CD4-positive, alpha-beta memory T cell (primary cell): Measurements from ENCODE around the gene CFAP54. TPM values are rescaled to one million over a fixed set of nuclear protein-coding genes. Genes with fewer than 3 reads are reported as not detected.

ENCODE experiments used
- CTCF ChIA-PET: fragments of 350-600 bp; sonication (Branson Sonifier 250); formaldehyde crosslinking; loops from one replicate; lab custom pipeline; 2021; ENCODE audit warnings: inconsistent platforms; ENCODE audit not compliant: partially characterized antibody; lab: Charles Lee
- POLR2A ChIA-PET: fragments of 350-600 bp; sonication (Branson Sonifier 250); formaldehyde crosslinking; loops from one replicate; lab custom pipeline; 2021; ENCODE audit not compliant: partially characterized antibody; lab: Charles Lee
- DNase-seq, 5 donors: peaks; one replicate each; pipeline versions ENCODE4 v3.0.0 to v3.0.0-alpha.2; 2020 to 2022; ENCODE audit warnings: mixed read lengths in 1 of 5
- H3K27ac ChIP-seq: one replicate; pipeline ENCODE4 v1.7.0; 2013; ENCODE audit warnings: low read depth, low read length
- H3K27me3 ChIP-seq: 2 replicates; pipeline ENCODE4 v1.7.0; 2013; ENCODE audit warnings: mild to moderate bottlenecking, low read length, moderate library complexity; ENCODE audit not compliant: insufficient read depth
- H3K36me3 ChIP-seq: 2 replicates; pipeline ENCODE4 v1.7.0; 2013; ENCODE audit warnings: mild to moderate bottlenecking, low read length, moderate library complexity; ENCODE audit not compliant: insufficient read depth
- H3K4me1 ChIP-seq: 2 replicates; pipeline ENCODE4 v1.7.0; 2013; ENCODE audit warnings: mild to moderate bottlenecking, low read length, moderate library complexity; ENCODE audit not compliant: insufficient read depth
- H3K4me3 ChIP-seq, 2 donors: one replicate each; pipeline ENCODE4 v1.7.0; 2013; ENCODE audit warnings: low read length in 2 of 2, mild to moderate bottlenecking in 1 of 2
- H3K9me3 ChIP-seq, 2 donors: one replicate each; pipeline ENCODE4 v1.7.0; 2013; ENCODE audit warnings: low read length in 2 of 2, control low read depth in 1 of 2; ENCODE audit not compliant: control insufficient read depth in 1 of 2
- H3K27ac Mint-ChIP-seq, 7 donors: one replicate each; pipeline ENCODE4 v1.8.0; 2020 to 2021; ENCODE audit warnings: mixed read lengths in 7 of 7, mild to moderate bottlenecking in 6 of 7, inconsistent platforms in 3 of 7, moderate library complexity in 3 of 7
- H3K27me3 Mint-ChIP-seq, 2 donors: one replicate each; pipeline ENCODE4 v1.8.0; 2020 to 2021; ENCODE audit warnings: mixed read lengths in 2 of 2
- H3K36me3 Mint-ChIP-seq, 2 donors: one replicate each; pipeline ENCODE4 v1.8.0; 2020 to 2021; ENCODE audit warnings: mixed read lengths in 2 of 2, inconsistent platforms in 1 of 2, mild to moderate bottlenecking in 1 of 2
- H3K4me1 Mint-ChIP-seq, 4 donors: one replicate each; pipeline ENCODE4 v1.8.0; 2020 to 2021; ENCODE audit warnings: mixed read lengths in 4 of 4, mild to moderate bottlenecking in 1 of 4
- H3K4me3 Mint-ChIP-seq, 8 donors: one replicate each; pipeline ENCODE4 v1.8.0; 2020 to 2021; ENCODE audit warnings: mixed read lengths in 8 of 8, mild to moderate bottlenecking in 7 of 8, moderate library complexity in 6 of 8, inconsistent platforms in 3 of 8
- H3K9me3 Mint-ChIP-seq, 8 donors: one replicate each; pipeline ENCODE4 v1.8.0; 2020 to 2021; ENCODE audit warnings: mixed read lengths in 8 of 8, mild to moderate bottlenecking in 5 of 8, inconsistent platforms in 3 of 8, moderate library complexity in 1 of 8
- intact Hi-C: fragments of 100-400 bp; cut with micrococcal nuclease; formaldehyde crosslinking; loops from one replicate; pipeline ENCODE4 v1.15.1; 2023
- polyA plus RNA-seq, 2 donors: library from polyadenylated mRNA; unstranded; fragments of 300-500 nt; fragmentation: Illumina TruSeq; gene quantifications; one replicate each; pipeline ENCODE4 v1.2.3, GENCODE V29; 2021
- total RNA-seq, 2 experiments: library from RNA; stranded (reverse); gene quantifications; one replicate each; pipeline ENCODE4 v1.2.3, GENCODE V29; 2021

Gene CFAP54
- total and polyA plus RNA-seq, 4 experiments from 2014 or later, result 0.37 to 1.1 (median 0.69) TPM

DNA sequence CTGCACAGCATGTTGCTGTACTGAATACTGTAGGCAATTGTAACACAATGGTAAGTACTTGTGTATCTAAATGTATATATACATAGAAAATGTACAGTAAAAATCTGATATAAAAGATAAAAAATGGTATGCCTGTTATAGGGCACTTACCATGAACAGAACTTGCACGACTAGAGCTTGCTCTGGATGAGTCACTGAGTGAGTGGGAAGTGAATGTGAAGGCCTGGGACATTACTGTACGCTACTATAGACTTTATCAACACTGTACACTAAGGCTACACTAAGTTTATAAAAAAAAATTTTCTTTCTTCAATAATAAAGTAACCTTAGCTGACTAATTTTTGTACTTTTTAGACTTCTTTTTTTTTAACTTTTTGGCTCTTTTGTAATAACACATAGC is 393.5 kb downstream of the CFAP54 start:
- Mint-ChIP-seq H3K36me3 (no peaks in the 10 kb centered on the region), H3K27me3 (peaks cover 6 to 9% of the 10 kb centered on the region in 2 donors), H3K27ac (no peak overlapping the region), H3K4me3 (no peak overlapping the region), H3K4me1 (no peaks in the 10 kb centered on the region), H3K9me3 (no peaks in the 10 kb centered on the region)
- Histone ChIP-seq H3K36me3 (no peaks in the 10 kb centered on the region), H3K4me1 (no peaks in the 10 kb centered on the region), H3K4me3 (no peak overlapping the region), H3K9me3 (no peaks in the 10 kb centered on the region), H3K27ac (no peak overlapping the region), H3K27me3 (no peaks in the 10 kb centered on the region)
- intact Hi-C loops, result no loop called here
- POLR2A ChIA-PET, result no interaction called here
- CTCF ChIA-PET, result no interaction called here
- DNase-seq, result no peak

DNA sequence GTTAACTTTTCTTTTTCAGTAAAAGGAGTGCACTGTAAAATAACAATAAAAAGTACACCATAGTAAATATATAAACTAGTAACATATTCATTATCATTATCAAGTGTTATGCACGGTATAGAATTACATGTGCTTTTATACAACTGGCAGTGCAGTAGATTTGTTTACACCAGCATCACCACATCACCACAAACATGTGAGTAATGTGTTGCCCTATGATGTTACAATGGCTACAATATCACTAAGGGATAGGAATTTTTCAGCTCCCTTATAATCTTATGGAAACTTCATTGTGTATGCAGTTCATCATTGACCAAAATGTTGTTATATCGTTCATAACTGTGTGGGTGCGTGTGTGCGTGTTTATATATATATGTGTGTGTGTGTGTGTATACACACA is 394.2 kb downstream of the CFAP54 start:
- Mint-ChIP-seq H3K4me3 (no peak overlapping the region), H3K27me3 (peaks cover 2 to 6% of the 10 kb centered on the region in 2 donors), H3K27ac (no peak overlapping the region), H3K4me1 (no peaks in the 10 kb centered on the region), H3K9me3 (no peaks in the 10 kb centered on the region), H3K36me3 (no peaks in the 10 kb centered on the region)
- ChIA-PET CTCF (no interaction called here), POLR2A (no interaction called here)
- no peaks in the 10 kb centered on the region for H3K27me3 ChIP-seq
- no peak overlapping the region for H3K4me3 ChIP-seq
- DNase-seq, result no peak
- intact Hi-C loops, result no loop called here
- H3K27ac ChIP-seq, result no peak overlapping the region
- H3K4me1 ChIP-seq, result no peaks in the 10 kb centered on the region
- H3K9me3 ChIP-seq, result no peaks in the 10 kb centered on the region
- H3K36me3 ChIP-seq, result no peaks in the 10 kb centered on the region

DNA sequence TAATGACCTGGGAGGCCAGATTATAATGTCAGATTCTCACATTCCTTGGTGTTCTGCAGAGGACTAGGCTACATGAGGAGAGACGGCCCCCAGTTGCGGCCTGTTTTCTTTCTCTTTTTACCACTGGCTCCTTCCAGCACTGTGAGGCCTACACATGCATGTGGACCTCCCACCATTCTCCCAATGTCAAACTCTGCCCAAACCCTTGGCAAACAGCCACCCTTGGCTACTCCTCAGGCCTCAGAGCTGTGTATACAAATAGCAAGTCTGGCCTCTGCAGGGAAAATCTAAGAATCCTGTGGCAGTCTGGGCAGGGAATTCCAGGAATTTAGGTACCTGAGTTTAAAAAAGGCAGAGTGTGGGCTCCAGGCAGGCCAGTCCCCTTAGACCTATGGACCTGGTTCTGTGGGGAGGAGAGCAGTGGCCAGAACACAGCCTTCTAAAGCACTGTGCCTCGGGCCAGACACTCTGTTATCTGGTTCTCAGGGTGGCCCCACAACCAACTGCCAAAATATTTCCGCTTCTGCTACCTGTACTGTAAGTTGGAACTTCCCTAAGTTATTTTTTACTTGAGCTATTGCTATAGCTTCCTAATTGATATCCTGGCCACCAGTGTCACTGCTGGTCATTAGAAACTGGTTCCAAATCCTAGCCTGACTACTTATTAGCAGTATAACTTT is 397.8 kb downstream of the CFAP54 start:
- Histone ChIP-seq H3K27me3 (no peaks in the 10 kb centered on the region), H3K27ac (no peak overlapping the region), H3K4me1 (no peaks in the 10 kb centered on the region), H3K9me3 (no peaks in the 10 kb centered on the region), H3K36me3 (no peaks in the 10 kb centered on the region), H3K4me3 (no peak overlapping the region)
- H3K27me3 Mint-ChIP-seq, result peaks cover 13 to 16% of the 10 kb centered on the region in 2 donors
- POLR2A ChIA-PET, result no interaction called here
- H3K36me3 Mint-ChIP-seq, result no peaks in the 10 kb centered on the region
- no peak for DNase-seq
- intact Hi-C loops, result no loop called here
- H3K4me3 Mint-ChIP-seq, result no peak overlapping the region
- no peak overlapping the region for H3K27ac Mint-ChIP-seq
- CTCF ChIA-PET, result interaction anchor here (0.5 kb wide), 1 partner anchor 1464 kb away, joined by 3 read pairs; no protein-coding TSS in a partner anchor
- no peaks in the 10 kb centered on the region for H3K9me3 Mint-ChIP-seq
- H3K4me1 Mint-ChIP-seq, result no peaks in the 10 kb centered on the region

DNA sequence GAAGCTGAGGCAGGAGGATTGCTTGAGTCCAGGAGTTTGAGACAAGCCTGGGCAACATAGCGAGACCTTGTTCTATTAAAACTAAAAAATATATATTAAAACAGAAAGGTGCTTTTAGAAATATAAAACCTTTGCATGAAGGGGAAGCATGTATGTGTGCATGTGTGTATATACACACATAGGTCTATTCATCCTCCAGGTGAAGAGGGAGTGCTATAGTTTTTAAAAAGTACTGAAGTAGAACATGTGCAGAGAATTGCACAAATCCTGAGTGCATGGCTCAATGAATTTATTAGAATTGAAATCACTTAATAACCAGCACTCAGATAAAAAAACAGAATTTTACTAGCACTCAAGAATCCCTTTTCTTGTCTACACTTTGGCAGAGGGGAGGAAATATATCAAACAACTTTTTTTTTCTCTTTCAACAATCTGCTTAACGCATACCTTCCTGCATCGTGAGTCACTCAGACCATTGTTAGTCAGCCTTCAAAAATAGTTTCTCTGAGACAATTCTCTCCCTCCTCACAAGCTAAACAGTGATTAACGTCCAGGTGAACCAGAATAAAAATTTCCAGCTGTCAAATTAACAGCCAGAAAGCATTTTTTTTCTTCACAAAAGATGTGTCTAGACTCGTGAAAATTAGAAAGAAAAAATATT is 400.0 kb downstream of the CFAP54 start:
- no peaks in the 10 kb centered on the region for H3K9me3 Mint-ChIP-seq
- intact Hi-C loops, result no loop called here
- H3K4me3 Mint-ChIP-seq, result no peak overlapping the region
- no peaks in the 10 kb centered on the region for H3K4me1 Mint-ChIP-seq
- Histone ChIP-seq H3K27me3 (no peaks in the 10 kb centered on the region), H3K36me3 (no peaks in the 10 kb centered on the region), H3K9me3 (no peaks in the 10 kb centered on the region), H3K4me1 (no peaks in the 10 kb centered on the region), H3K27ac (no peak overlapping the region), H3K4me3 (no peak overlapping the region)
- ChIA-PET POLR2A (no interaction called here), CTCF (no interaction called here)
- no peak for DNase-seq
- peaks cover 16 to 18% of the 10 kb centered on the region in 2 donors for H3K27me3 Mint-ChIP-seq
- H3K36me3 Mint-ChIP-seq, result no peaks in the 10 kb centered on the region
- H3K27ac Mint-ChIP-seq, result no peak overlapping the region

DNA sequence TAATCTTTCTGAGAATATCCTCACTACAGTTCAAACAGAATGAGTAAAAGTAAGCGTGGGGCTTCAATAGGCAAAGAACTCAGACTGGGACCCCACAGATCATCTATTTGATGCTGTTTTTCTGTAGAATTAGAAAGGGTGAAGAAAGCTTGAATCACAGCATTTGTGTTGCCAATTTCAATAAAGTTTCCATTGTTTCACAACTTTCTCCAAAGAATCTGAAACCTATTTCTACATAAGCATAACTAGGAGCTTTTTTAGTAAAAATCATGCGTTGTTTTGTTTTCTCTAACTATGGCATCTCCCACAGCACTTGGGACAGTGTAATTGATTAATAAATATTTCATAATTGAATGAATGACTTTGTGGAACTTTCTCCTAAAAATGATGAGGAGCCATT is 401.0 kb downstream of the CFAP54 start:
- intact Hi-C loops, result no loop called here
- no peak overlapping the region for H3K4me3 Mint-ChIP-seq

DNA sequence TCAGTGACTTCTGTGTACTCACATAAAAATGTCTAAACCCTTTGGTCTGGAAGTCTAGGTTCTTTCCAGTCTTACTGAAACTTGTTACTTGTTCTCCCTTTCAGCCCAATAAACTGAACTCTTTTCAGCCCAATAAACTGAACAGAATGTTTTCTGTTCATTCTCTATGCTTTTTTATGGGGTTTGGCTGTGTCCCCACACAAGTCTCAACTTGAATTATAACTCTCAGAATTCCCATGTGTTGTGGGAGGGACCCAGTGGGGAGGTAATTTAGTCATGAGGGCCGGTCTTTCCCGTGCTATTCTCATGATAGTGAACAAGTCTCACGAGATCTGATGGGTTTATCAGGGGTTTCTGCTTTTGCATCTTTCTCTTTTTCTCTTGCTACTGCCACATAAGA is 402.7 kb downstream of the CFAP54 start:
- Histone ChIP-seq H3K9me3 (no peaks in the 10 kb centered on the region), H3K4me1 (no peaks in the 10 kb centered on the region), H3K4me3 (no peak overlapping the region), H3K36me3 (no peaks in the 10 kb centered on the region), H3K27ac (no peak overlapping the region), H3K27me3 (no peaks in the 10 kb centered on the region)
- Mint-ChIP-seq H3K9me3 (no peaks in the 10 kb centered on the region), H3K36me3 (no peaks in the 10 kb centered on the region), H3K4me1 (no peaks in the 10 kb centered on the region), H3K27me3 (peaks cover 14 to 15% of the 10 kb centered on the region in 2 donors), H3K4me3 (no peak overlapping the region), H3K27ac (no peak overlapping the region)
- POLR2A ChIA-PET, result no interaction called here
- CTCF ChIA-PET, result no interaction called here
- intact Hi-C loops, result no loop called here
- DNase-seq, result no peak

More for the DNA sequence above, 401.0 kb downstream of the CFAP54 start:
- H3K27ac ChIP-seq, result no peak overlapping the region
- Mint-ChIP-seq H3K9me3 (no peaks in the 10 kb centered on the region), H3K4me1 (no peaks in the 10 kb centered on the region), H3K27me3 (peaks cover 16 to 20% of the 10 kb centered on the region in 2 donors), H3K27ac (no peak overlapping the region), H3K36me3 (no peaks in the 10 kb centered on the region)
- CTCF ChIA-PET, result no interaction called here
- H3K27me3 ChIP-seq, result no peaks in the 10 kb centered on the region
- POLR2A ChIA-PET, result no interaction called here
- H3K4me3 ChIP-seq, result no peak overlapping the region
- H3K4me1 ChIP-seq, result no peaks in the 10 kb centered on the region
- H3K36me3 ChIP-seq, result no peaks in the 10 kb centered on the region
- H3K9me3 ChIP-seq, result no peaks in the 10 kb centered on the region
- DNase-seq, result no peak

DNA sequence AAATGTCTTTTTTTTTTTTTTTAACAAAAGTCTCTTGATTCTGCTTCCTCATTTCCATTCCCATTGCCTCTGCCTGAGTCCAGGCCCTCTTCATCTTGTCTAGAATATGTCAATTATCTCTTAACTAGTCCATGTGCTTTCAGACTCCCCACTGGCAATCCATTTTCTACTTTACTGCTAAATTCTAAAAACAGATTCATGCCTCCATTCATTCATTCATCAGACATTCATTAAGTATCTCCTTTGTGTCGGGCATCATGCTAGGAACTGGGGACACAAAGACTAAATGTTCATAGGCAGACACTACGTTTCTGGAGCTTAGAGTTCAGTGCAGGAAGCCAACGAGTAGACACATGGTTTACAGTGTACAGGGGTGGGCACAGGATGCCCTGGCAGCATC is 408.0 kb downstream of the CFAP54 start:
- POLR2A ChIA-PET, result no interaction called here
- Mint-ChIP-seq H3K4me3 (no peak overlapping the region), H3K36me3 (no peaks in the 10 kb centered on the region), H3K9me3 (no peaks in the 10 kb centered on the region), H3K27ac (no peak overlapping the region), H3K4me1 (no peaks in the 10 kb centered on the region), H3K27me3 (peaks cover 0 to 8% of the 10 kb centered on the region in 2 donors)
- no peak overlapping the region for H3K4me3 ChIP-seq
- DNase-seq, result no peak
- CTCF ChIA-PET, result no interaction called here
- intact Hi-C loops, result no loop called here
- H3K36me3 ChIP-seq, result no peaks in the 10 kb centered on the region
- H3K27ac ChIP-seq, result no peak overlapping the region
- no peaks in the 10 kb centered on the region for H3K9me3 ChIP-seq
- no peaks in the 10 kb centered on the region for H3K27me3 ChIP-seq
- no peaks in the 10 kb centered on the region for H3K4me1 ChIP-seq
